Stimulated activated memory B cell treated with anti-CD40 and anti-IgM and Interleukin-4, amounts not matched to agents 10 μg/mL and 1 μg/mL and 100 μg/mL, for 72 hours (primary cell): ENCODE results near the gene TJP2.
A peak's percentile ranks its signal among the peaks of the same experiment; 100 is the strongest.

Experiments used
- ATAC-seq: fragments of 150-1000 bp; cut with Tn5 transposase; 2 replicates; pipeline ENCODE4 v1.10.0; 2021
- H3K27ac Mint-ChIP-seq: one replicate; pipeline ENCODE4 v1.8.0; 2022; ENCODE audit warnings: mild to moderate bottlenecking, mixed read lengths
- H3K27me3 Mint-ChIP-seq: one replicate; pipeline ENCODE4 v1.8.0; 2022; ENCODE audit warnings: mixed read lengths
- H3K36me3 Mint-ChIP-seq: one replicate; pipeline ENCODE4 v1.8.0; 2022; ENCODE audit warnings: mixed read lengths
- H3K4me1 Mint-ChIP-seq: one replicate; pipeline ENCODE4 v1.8.0; 2022; ENCODE audit warnings: mixed read lengths
- H3K4me3 Mint-ChIP-seq: one replicate; pipeline ENCODE4 v1.8.0; 2022; ENCODE audit warnings: mild to moderate bottlenecking, moderate library complexity, mixed read lengths
- H3K9me3 Mint-ChIP-seq: one replicate; pipeline ENCODE4 v1.8.0; 2022; ENCODE audit warnings: mixed read lengths

The TJP2 gene

DNA sequence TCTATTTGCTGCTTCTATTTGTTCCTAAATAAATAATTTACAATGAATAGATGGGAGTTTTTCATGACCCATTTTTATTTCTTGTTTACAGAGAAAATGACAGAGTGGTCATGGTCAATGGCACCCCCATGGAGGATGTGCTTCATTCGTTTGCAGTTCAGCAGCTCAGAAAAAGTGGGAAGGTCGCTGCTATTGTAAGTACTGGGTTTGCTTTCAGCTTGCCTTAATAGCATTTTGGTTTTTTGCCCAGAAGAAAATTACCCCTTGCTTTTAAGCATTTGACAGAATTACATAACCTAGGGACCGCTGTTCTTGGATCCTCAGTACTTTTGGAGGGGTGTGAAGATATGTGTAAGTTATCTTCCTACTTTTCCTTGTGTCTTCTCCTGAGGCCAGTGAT, 44.1 kb downstream of the TJP2 start:
- H3K36me3 Mint-ChIP-seq, result peaks cover 12% of the 10 kb centered on the region
- H3K4me1 Mint-ChIP-seq, result no peaks in the 10 kb centered on the region
- H3K27ac Mint-ChIP-seq, result no peak overlapping the region
- no peak overlapping the region for H3K4me3 Mint-ChIP-seq
- no peaks in the 10 kb centered on the region for H3K9me3 Mint-ChIP-seq
- no peaks in the 10 kb centered on the region for H3K27me3 Mint-ChIP-seq
- ATAC-seq, result no peak

DNA sequence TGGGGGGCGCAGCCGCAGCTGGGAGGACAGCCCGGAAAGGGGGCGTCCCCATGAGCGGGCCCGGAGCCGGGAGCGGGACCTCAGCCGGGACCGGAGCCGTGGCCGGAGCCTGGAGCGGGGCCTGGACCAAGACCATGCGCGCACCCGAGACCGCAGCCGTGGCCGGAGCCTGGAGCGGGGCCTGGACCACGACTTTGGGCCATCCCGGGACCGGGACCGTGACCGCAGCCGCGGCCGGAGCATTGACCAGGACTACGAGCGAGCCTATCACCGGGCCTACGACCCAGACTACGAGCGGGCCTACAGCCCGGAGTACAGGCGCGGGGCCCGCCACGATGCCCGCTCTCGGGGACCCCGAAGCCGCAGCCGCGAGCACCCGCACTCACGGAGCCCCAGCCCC, 47.0 kb downstream of the TJP2 start:
- Mint-ChIP-seq H3K27me3 (no peaks in the 10 kb centered on the region), H3K4me3 (no peak overlapping the region), H3K9me3 (no peaks in the 10 kb centered on the region), H3K36me3 (peaks cover 16% of the 10 kb centered on the region), H3K4me1 (no peaks in the 10 kb centered on the region), H3K27ac (no peak overlapping the region)
- peak; percentile 45 for ATAC-seq

DNA sequence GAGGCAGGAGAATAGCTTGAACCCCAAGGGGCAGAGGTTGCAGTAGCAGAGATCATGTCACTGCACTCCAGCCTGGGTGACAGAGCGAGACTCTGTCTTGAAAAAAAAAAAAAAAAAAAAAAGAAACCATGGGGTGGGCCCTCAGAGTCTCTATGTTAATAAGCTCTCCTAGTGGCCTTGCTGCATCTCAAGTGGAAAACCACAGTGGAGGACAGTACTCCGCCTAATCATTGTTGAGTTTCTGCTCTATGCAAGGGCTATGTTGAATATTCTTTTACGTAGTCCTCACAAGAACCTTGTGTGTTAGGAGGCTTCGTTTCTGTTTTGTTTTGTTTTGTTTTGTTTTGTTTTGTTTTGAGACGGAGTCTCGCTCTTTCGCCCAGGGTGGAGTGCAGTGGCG, 48.9 kb downstream of the TJP2 start:
- Mint-ChIP-seq H3K27ac (no peak overlapping the region), H3K36me3 (peaks cover 21% of the 10 kb centered on the region), H3K9me3 (no peaks in the 10 kb centered on the region), H3K27me3 (no peaks in the 10 kb centered on the region), H3K4me3 (no peak overlapping the region), H3K4me1 (no peaks in the 10 kb centered on the region)
- no peak for ATAC-seq

DNA sequence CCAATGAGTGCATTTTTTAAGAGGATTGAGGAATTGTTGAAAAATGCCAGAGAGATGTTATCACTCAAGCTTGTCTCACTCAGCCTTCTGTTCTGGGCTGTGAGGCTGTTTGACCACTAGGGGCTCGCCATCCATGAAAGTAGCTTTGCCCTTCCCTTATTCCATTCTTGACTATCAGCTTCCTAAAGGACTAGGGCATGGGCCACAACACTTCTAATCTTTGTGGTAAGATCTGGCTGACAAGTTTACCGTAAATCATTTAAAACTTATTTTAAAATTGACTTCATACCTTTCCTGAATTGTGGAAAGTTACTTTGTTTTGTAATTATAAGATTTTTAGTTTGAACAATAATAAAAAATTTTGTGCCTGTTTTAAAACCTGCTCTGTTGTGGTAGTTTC, 49.5 kb downstream of the TJP2 start:
- Mint-ChIP-seq H3K9me3 (no peaks in the 10 kb centered on the region), H3K27ac (no peak overlapping the region), H3K27me3 (no peaks in the 10 kb centered on the region), H3K36me3 (peaks cover 24% of the 10 kb centered on the region), H3K4me3 (no peak overlapping the region), H3K4me1 (no peaks in the 10 kb centered on the region)
- no peak for ATAC-seq

DNA sequence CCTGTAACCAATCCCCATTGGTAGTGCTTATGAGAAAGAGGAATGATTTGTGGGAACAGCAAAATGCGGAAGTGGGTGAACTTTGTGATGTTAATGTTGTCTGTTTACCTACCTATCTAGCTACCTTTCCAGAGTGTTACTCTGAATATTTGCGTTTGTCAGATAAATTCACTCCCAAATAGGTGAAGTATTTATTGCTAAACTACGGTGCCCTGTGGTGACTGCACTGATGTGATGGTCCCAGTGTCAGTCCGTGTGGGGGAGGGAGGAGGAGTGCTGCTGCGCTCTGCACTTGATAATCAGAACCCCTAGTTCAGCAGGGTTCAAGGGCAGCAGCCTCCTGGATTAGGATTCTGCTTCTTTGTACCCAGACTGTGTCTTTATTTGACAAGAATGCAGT, 55.3 kb downstream of the TJP2 start:
- H3K36me3 Mint-ChIP-seq, result peaks cover 24% of the 10 kb centered on the region
- H3K9me3 Mint-ChIP-seq, result no peaks in the 10 kb centered on the region
- no peak overlapping the region for H3K27ac Mint-ChIP-seq
- no peaks in the 10 kb centered on the region for H3K4me1 Mint-ChIP-seq
- H3K27me3 Mint-ChIP-seq, result no peaks in the 10 kb centered on the region
- no peak overlapping the region for H3K4me3 Mint-ChIP-seq
- ATAC-seq, result no peak

DNA sequence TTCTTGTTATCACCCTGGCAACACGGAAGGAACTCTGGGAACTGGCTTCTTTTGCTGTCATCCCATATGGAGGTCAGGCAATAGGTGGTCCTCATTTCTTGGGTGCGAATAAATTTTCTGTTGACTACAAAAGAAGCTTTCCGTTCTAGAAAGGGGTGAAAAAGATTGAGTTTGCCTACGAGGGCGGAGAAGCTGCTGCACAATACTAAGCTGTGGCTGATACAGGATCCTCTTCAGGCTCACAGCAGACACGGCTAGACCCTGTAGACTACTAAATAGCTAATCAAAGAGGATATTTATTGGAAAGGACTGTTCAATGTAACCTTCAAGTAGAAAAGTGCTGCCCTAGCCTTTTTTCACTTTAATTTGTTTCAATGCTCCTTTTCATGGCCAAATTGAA, 58.1 kb downstream of the TJP2 start:
- no peaks in the 10 kb centered on the region for H3K4me1 Mint-ChIP-seq
- H3K27ac Mint-ChIP-seq, result no peak overlapping the region
- ATAC-seq, result no peak
- H3K36me3 Mint-ChIP-seq, result peaks cover 25% of the 10 kb centered on the region
- no peaks in the 10 kb centered on the region for H3K9me3 Mint-ChIP-seq
- H3K4me3 Mint-ChIP-seq, result no peak overlapping the region
- H3K27me3 Mint-ChIP-seq, result no peaks in the 10 kb centered on the region

DNA sequence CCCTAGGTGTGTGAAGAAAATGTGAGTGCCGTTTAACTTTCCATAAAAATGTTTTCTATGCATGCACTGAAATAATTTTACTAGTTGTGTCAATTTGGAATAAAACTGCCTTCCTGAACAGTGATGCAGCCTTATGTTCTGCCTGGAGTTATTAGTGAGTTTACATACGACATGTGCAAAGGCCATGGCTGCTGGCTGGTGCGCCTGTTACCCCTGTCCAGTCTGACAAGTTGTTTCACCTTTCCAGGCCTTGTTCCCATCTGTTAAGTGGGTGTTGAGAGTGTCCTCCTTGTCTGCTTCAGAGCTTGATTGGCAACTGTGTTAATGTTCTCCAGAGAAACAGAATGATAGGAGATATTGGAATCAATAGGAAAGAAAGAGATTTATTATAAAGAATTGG, 60.6 kb downstream of the TJP2 start:
- Mint-ChIP-seq H3K4me1 (no peaks in the 10 kb centered on the region), H3K27ac (no peak overlapping the region), H3K36me3 (peaks cover 27% of the 10 kb centered on the region), H3K27me3 (no peaks in the 10 kb centered on the region), H3K9me3 (no peaks in the 10 kb centered on the region), H3K4me3 (no peak overlapping the region)
- ATAC-seq, result no peak

DNA sequence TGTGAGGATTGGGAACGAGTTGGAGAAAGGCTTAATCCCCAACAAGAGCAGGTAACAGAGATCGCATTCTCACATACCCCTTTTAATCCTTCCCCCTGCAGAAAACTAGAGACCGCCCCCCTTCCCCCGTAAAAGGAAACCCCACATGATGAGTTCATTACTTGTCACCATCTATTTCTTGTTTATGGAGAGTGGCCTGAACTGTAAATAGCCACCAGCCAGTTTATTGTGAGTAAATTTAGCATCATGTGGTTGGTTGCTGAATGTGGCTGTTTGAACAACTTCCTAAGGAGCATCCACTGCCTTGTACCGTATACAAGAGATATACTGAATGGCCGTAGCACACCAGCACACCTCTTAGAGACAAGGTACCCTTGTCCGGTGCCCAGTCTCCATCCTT, 62.1 kb downstream of the TJP2 start:
- H3K36me3 Mint-ChIP-seq, result peaks cover 35% of the 10 kb centered on the region
- no peaks in the 10 kb centered on the region for H3K4me1 Mint-ChIP-seq
- H3K27ac Mint-ChIP-seq, result no peak overlapping the region
- no peak for ATAC-seq
- H3K9me3 Mint-ChIP-seq, result no peaks in the 10 kb centered on the region
- no peak overlapping the region for H3K4me3 Mint-ChIP-seq
- no peaks in the 10 kb centered on the region for H3K27me3 Mint-ChIP-seq

DNA sequence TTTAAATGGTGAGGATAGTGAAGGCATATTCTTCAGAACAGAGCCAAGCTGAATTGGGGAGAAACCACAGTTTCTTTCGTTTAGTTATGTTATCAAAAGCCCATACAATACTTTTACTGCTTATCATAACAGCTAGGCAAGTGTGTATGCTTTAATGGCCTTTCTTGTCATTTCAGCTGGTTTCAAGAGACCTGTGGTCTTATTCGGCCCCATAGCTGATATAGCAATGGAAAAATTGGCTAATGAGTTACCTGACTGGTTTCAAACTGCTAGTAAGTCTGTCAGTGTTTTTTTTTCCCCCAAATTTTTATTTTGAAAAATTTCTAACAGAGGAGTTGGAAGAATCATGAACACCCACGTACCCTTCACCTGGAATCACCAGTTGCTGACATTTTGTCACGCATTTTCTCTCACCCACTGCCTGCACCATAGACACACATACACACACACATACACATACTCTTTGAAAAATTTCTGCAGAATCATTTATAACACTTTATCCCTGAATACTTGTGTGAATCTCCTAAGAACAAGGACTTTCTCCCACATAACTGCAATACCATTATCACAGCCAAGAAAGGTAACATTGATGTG, 63.7 kb downstream of the TJP2 start:
- Mint-ChIP-seq H3K4me1 (no peaks in the 10 kb centered on the region), H3K27ac (no peak overlapping the region), H3K9me3 (no peaks in the 10 kb centered on the region), H3K36me3 (peaks cover 35% of the 10 kb centered on the region), H3K27me3 (no peaks in the 10 kb centered on the region), H3K4me3 (no peak overlapping the region)
- ATAC-seq, result no peak

DNA sequence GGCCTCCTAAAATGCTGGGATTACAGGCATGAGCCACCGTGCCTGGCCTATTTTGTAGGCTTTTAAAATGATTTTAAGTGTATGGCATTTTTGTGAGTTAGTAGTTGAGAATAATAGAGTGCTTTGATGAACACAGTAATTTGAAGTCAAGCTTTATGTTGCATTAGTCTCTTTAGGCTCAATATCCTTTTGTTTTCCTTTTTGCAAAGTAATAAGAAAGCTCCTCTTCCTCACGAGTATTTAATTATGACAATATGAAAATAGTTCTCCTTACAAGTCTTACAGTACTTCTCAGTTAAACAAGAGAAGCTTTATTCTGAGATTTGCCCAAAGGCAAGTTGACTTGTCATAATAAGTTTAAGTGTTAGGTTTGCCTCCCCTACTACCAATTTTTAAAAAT, 69.0 kb downstream of the TJP2 start:
- no peaks in the 10 kb centered on the region for H3K27me3 Mint-ChIP-seq
- no peaks in the 10 kb centered on the region for H3K9me3 Mint-ChIP-seq
- H3K4me3 Mint-ChIP-seq, result no peak overlapping the region
- ATAC-seq, result no peak
- H3K27ac Mint-ChIP-seq, result no peak overlapping the region
- H3K4me1 Mint-ChIP-seq, result no peaks in the 10 kb centered on the region
- H3K36me3 Mint-ChIP-seq, result peaks cover 29% of the 10 kb centered on the region

DNA sequence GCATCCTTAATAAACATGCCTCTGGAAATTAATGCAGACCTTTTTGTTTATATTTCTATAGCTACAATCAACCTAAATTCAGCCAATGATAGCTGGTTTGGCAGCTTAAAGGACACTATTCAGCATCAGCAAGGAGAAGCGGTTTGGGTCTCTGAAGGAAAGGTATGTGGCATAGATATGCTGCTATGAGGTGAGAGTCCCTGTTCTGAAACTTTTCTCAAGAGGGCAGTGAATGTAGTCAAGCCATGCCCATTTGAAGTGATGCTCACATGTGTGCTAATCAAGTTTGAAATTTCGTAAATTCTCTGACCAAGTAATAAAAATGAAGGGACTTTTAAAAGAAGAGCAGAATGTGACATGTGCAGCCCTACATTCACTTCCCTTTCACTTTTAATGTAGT, 72.6 kb downstream of the TJP2 start:
- Mint-ChIP-seq H3K4me3 (no peak overlapping the region), H3K4me1 (no peaks in the 10 kb centered on the region), H3K27ac (no peak overlapping the region), H3K9me3 (no peaks in the 10 kb centered on the region), H3K27me3 (no peaks in the 10 kb centered on the region), H3K36me3 (peaks cover 23% of the 10 kb centered on the region)
- ATAC-seq, result no peak

DNA sequence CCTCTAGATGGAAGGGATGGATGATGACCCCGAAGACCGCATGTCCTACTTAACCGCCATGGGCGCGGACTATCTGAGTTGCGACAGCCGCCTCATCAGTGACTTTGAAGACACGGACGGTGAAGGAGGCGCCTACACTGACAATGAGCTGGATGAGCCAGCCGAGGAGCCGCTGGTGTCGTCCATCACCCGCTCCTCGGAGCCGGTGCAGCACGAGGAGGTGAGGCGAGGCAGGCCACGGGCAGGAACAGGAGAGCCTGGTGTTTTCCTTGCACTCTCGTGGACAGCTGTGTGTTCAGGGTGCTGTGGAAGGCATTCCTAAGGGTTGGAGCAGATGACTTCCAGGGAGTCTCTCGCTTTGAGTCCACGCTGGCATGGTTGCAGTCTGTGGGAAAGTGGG, 73.9 kb downstream of the TJP2 start:
- no peaks in the 10 kb centered on the region for H3K4me1 Mint-ChIP-seq
- H3K27me3 Mint-ChIP-seq, result no peaks in the 10 kb centered on the region
- H3K4me3 Mint-ChIP-seq, result no peak overlapping the region
- peaks cover 33% of the 10 kb centered on the region for H3K36me3 Mint-ChIP-seq
- H3K27ac Mint-ChIP-seq, result no peak overlapping the region
- ATAC-seq, result no peak
- no peaks in the 10 kb centered on the region for H3K9me3 Mint-ChIP-seq

DNA sequence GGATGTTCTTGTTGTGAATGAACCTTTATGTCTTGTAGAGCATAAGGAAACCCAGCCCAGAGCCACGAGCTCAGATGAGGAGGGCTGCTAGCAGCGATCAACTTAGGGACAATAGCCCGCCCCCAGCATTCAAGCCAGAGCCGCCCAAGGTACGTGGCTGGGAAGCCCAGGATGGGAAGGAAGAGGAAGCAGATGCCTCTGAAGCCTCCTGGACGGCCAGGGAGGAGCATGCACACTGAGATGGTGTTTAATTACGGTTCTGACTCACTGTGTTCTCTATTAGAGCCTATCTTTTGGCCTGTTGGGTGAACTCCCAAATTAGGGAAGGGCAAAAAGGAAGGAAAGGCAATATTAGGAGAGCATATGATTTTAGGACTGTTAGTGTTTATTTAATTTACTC, 75.3 kb downstream of the TJP2 start:
- no peak overlapping the region for H3K27ac Mint-ChIP-seq
- H3K36me3 Mint-ChIP-seq, result peaks cover 43% of the 10 kb centered on the region
- H3K9me3 Mint-ChIP-seq, result no peaks in the 10 kb centered on the region
- H3K4me1 Mint-ChIP-seq, result no peaks in the 10 kb centered on the region
- no peaks in the 10 kb centered on the region for H3K27me3 Mint-ChIP-seq
- no peak for ATAC-seq
- H3K4me3 Mint-ChIP-seq, result no peak overlapping the region

DNA sequence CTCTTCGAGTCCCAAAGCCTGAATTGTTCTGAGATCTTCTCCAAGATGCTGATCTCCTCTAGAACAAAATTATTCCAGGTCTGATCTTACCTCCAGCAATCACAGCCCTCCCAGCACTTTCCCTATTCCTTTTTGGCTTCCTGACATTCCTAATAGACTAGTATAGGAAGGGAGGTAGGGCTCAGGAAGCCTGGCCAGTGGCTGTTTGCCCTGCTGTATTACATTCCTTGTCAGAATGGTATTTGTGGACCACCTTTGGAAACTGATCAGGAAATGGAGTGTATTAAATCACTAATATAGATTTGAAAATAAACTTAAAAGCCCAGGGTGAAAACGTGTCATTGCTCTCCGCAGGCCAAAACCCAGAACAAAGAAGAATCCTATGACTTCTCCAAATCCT, 76.6 kb downstream of the TJP2 start:
- Mint-ChIP-seq H3K9me3 (no peaks in the 10 kb centered on the region), H3K27ac (no peak overlapping the region), H3K4me1 (no peaks in the 10 kb centered on the region)

DNA sequence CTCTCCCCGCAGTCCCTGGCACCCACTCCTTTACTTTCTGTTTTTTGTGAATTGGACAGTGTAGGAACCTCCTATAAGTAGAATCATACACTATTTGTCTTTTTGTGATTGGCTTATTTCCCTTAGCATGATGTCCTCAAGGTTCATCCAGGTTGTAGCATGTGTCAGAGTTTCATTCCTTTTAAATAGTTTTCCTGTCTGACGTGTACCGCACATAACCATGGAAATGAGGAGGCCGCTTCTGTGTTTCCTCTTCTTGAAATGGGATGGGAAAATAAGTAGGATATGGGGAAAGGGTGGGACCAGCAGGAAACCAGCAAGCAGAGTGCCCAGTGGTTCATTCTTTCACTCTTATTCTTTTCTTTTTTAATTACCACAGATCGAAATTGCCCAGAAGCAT, 78.4 kb downstream of the TJP2 start:
- no peaks in the 10 kb centered on the region for H3K4me1 Mint-ChIP-seq
- no peak overlapping the region for H3K27ac Mint-ChIP-seq
- H3K27me3 Mint-ChIP-seq, result no peaks in the 10 kb centered on the region
- H3K36me3 Mint-ChIP-seq, result peaks cover 40% of the 10 kb centered on the region
- H3K4me3 Mint-ChIP-seq, result no peak overlapping the region
- no peak for ATAC-seq
- H3K9me3 Mint-ChIP-seq, result no peaks in the 10 kb centered on the region

More for the DNA sequence above, 76.6 kb downstream of the TJP2 start:
- Mint-ChIP-seq H3K27me3 (no peaks in the 10 kb centered on the region), H3K4me3 (no peak overlapping the region), H3K36me3 (peaks cover 44% of the 10 kb centered on the region)
- no peak for ATAC-seq

DNA sequence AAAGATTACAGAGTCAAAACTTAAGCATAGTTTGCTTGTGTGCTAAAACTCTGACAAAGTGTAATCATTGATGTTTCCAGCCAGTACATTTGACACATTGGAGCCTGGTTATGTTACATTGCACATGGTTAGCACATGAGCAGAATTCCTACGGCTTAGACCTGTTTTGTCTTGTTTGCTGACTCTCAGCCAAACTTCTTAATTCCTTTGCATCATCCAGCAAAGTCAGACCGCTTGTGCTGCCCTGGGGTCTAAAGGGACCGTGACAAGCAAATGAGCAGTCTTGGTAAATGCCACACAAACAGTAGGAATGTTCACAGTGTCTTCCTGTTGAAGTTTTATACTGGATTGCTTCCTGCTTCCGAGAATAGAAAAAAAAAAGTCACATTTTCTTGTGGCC, 79.0 kb downstream of the TJP2 start:
- no peaks in the 10 kb centered on the region for H3K27me3 Mint-ChIP-seq
- no peak for ATAC-seq
- H3K36me3 Mint-ChIP-seq, result peaks cover 34% of the 10 kb centered on the region
- no peaks in the 10 kb centered on the region for H3K9me3 Mint-ChIP-seq
- no peak overlapping the region for H3K4me3 Mint-ChIP-seq
- no peaks in the 10 kb centered on the region for H3K4me1 Mint-ChIP-seq
- H3K27ac Mint-ChIP-seq, result no peak overlapping the region

DNA sequence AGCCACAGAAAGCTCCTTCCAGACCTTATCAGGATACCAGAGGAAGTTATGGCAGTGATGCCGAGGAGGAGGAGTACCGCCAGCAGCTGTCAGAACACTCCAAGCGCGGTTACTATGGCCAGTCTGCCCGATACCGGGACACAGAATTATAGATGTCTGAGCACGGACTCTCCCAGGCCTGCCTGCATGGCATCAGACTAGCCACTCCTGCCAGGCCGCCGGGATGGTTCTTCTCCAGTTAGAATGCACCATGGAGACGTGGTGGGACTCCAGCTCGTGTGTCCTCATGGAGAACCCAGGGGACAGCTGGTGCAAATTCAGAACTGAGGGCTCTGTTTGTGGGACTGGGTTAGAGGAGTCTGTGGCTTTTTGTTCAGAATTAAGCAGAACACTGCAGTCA, 80.1 kb downstream of the TJP2 start:
- Mint-ChIP-seq H3K27me3 (no peaks in the 10 kb centered on the region), H3K9me3 (no peaks in the 10 kb centered on the region), H3K4me3 (no peak overlapping the region), H3K36me3 (peaks cover 26% of the 10 kb centered on the region), H3K4me1 (no peaks in the 10 kb centered on the region), H3K27ac (no peak overlapping the region)
- no peak for ATAC-seq
